Neutrophil (primary cell): ENCODE data around the gene DHCR24.

Source experiments
- H3K27ac ChIP-seq: fragments of 200-600 bp; sonication (generic); 2 replicates; pipeline ENCODE4 v1.5.1; 2016; ENCODE audit warnings: mild to moderate bottlenecking, moderate library complexity
- H3K27me3 ChIP-seq: fragments of 200-600 bp; sonication (generic); 2 replicates; pipeline ENCODE4 v1.6.0; 2016; ENCODE audit warnings: mild to moderate bottlenecking
- H3K36me3 ChIP-seq: fragments of 200-600 bp; sonication (generic); 2 replicates; pipeline ENCODE4 v1.5.1; 2017
- H3K4me1 ChIP-seq, 2 experiments: fragments of 200-600 bp in 1 of 2; sonication (generic) in 1 of 2; 1 replicate in 1 of 2; 2 replicates in 1 of 2; pipeline versions ENCODE4 v1.5.1 to v1.6.1; 2013 to 2016; ENCODE audit warnings: low read depth in 1 of 2, low read length in 1 of 2, mild to moderate bottlenecking in 1 of 2, moderate library complexity in 1 of 2; ENCODE audit not compliant: control insufficient read depth in 1 of 2, insufficient read depth in 1 of 2
- H3K4me3 ChIP-seq, 2 experiments: fragments of 200-600 bp in 1 of 2; sonication (generic) in 1 of 2; 1 replicate in 1 of 2; 2 replicates in 1 of 2; pipeline ENCODE4 v1.5.1; 2013 to 2016; ENCODE audit warnings: low read depth in 1 of 2, low read length in 1 of 2, mild to moderate bottlenecking in 1 of 2, moderate library complexity in 1 of 2
- H3K9me3 ChIP-seq: fragments of 200-600 bp; sonication (generic); 2 replicates; pipeline ENCODE4 v1.5.1; 2016
- CTCF ChIP-seq: fragments of 200-600 bp; sonication (generic); IDR thresholded peaks from 2 replicates; pipeline ENCODE4 v1.5.1; 2016; ENCODE audit warnings: antibody characterized with exemption

The DHCR24 gene

GRCh38 chr1:54929700-54930099, 42.7 kb upstream of the DHCR24 start:
- Histone ChIP-seq H3K27ac (no peak overlapping the region), H3K4me3 (no peak overlapping the region), H3K27me3 (no peaks in the 10 kb centered on the region), H3K9me3 (no peaks in the 10 kb centered on the region), H3K36me3 (no peaks in the 10 kb centered on the region), H3K4me1 (no peaks in the 10 kb centered on the region)
- TF ChIP-seq CTCF: no peak

GRCh38 chr1:54928327-54928726, 41.3 kb upstream of the DHCR24 start:
- TF ChIP-seq CTCF: no peak
- no peak overlapping the region for H3K4me3 ChIP-seq
- no peak overlapping the region for H3K27ac ChIP-seq
- no peaks in the 10 kb centered on the region for H3K9me3 ChIP-seq
- H3K4me1 ChIP-seq: peaks cover 0 to 2% of the 10 kb centered on the region in 2 experiments
- no peaks in the 10 kb centered on the region for H3K36me3 ChIP-seq
- H3K27me3 ChIP-seq: no peaks in the 10 kb centered on the region

- H3K4me1 ChIP-seq: peaks cover 0 to 9% of the 10 kb centered on the region in 2 experiments
- no peak overlapping the region for H3K27ac ChIP-seq
- TF ChIP-seq CTCF: no peak
- no peaks in the 10 kb centered on the region for H3K9me3 ChIP-seq
- H3K4me3 ChIP-seq: no peak overlapping the region
- no peaks in the 10 kb centered on the region for H3K27me3 ChIP-seq
- no peaks in the 10 kb centered on the region for H3K36me3 ChIP-seq
Measured at GRCh38 chr1:54927472-54928240, 40.7 kb upstream of the DHCR24 start.

- no peak overlapping the region for H3K4me3 ChIP-seq
- no peak for TF ChIP-seq CTCF
Measured at GRCh38 chr1:54926970-54927369, 40.0 kb upstream of the DHCR24 start.

GRCh38 chr1:54922921-54923421, 36.0 kb upstream of the DHCR24 start:
- H3K27me3 ChIP-seq: peaks cover 12% of the 10 kb centered on the region
- no peak overlapping the region for H3K27ac ChIP-seq
- no peaks in the 10 kb centered on the region for H3K9me3 ChIP-seq

More at GRCh38 chr1:54926970-54927369, 40.0 kb upstream of the DHCR24 start:
- Histone ChIP-seq H3K27ac (no peak overlapping the region), H3K4me1 (peaks cover 0 to 9% of the 10 kb centered on the region in 2 experiments), H3K9me3 (no peaks in the 10 kb centered on the region), H3K27me3 (no peaks in the 10 kb centered on the region), H3K36me3 (no peaks in the 10 kb centered on the region)

More at GRCh38 chr1:54922921-54923421, 36.0 kb upstream of the DHCR24 start:
- Histone ChIP-seq H3K4me1 (peaks cover 0 to 9% of the 10 kb centered on the region in 2 experiments), H3K36me3 (no peaks in the 10 kb centered on the region), H3K4me3 (no peak overlapping the region)
- TF ChIP-seq CTCF: no peak
